BLaER1 (cell line): Measurements from ENCODE around the gene RILP.

Experiments
- H3K27ac ChIP-seq: shearing (Covaris generic); formaldehyde crosslinking; 2 replicates; pipeline ENCODE4 v1.8.1; 2022
- H3K27me3 ChIP-seq: shearing (Covaris generic); formaldehyde crosslinking; 2 replicates; pipeline ENCODE4 v1.8.1; 2022
- H3K36me3 ChIP-seq: shearing (Covaris generic); formaldehyde crosslinking; 2 replicates; pipeline ENCODE4 v1.8.1; 2022
- H3K4me1 ChIP-seq: shearing (Covaris generic); formaldehyde crosslinking; 2 replicates; pipeline ENCODE4 v1.8.1; 2022
- H3K4me2 ChIP-seq: shearing (Covaris generic); formaldehyde crosslinking; 2 replicates; pipeline ENCODE4 v1.8.1; 2022
- H3K4me3 ChIP-seq: shearing (Covaris generic); formaldehyde crosslinking; 2 replicates; pipeline ENCODE4 v1.8.1; 2022
- H3K9ac ChIP-seq: shearing (Covaris generic); formaldehyde crosslinking; 2 replicates; pipeline ENCODE4 v1.8.1; 2022
- H3K9me3 ChIP-seq: shearing (Covaris generic); formaldehyde crosslinking; 2 replicates; pipeline ENCODE4 v1.8.1; 2022
- H4K20me1 ChIP-seq: shearing (Covaris generic); formaldehyde crosslinking; 2 replicates; pipeline ENCODE4 v1.8.1; 2022
- Cebpa-rat ChIP-seq: shearing (Covaris generic); IDR thresholded peaks from 2 replicates; pipeline ENCODE4 v1.8.1; 2022

Gene RILP

GRCh38 chr17:1606352-1606985 is 43.2 kb downstream of the RILP start:
- no peak for TF ChIP-seq Cebpa-rat

DNA sequence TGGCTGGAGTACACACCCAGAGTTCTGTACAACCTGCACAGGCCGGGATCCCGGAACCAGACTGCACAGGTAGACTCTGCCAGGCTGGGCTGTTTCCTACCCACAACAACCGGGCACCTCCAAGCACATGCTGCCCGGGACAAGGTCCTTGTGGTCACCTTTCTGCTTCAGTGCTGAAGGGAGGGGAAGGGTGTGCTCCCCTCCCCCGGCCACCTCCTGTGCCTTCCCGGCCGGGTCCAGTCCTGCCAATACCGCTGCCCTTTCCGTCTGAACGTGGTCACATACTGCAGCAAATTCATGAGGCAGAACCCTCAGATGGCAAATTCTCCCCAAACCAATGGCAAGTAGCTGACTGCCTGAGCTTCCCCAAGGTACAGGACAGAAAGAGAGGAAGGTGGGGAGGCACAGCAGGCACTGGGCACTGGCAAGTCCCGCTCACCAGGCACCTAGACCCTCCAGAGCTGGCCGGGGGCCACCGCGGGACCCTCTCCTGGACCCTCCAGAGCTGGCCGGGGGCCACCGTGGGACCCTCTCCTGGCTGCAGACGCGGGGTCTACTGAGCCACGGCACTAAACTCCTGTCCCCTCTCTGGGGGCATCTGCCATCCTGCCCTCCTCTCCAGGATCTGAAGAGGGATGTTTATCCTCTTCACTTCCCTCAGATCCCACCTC is 43.9 kb downstream of the RILP start:
- Histone ChIP-seq H3K9ac (no peak overlapping the region), H3K27ac (peak overlapping the region; percentile 75)

More at GRCh38 chr17:1606352-1606985, 43.2 kb downstream of the RILP start:
- peak overlapping the region; percentile 48; the same call in 1 of the 2 replicates for H3K9ac ChIP-seq
- H4K20me1 ChIP-seq, result no peaks in the 10 kb centered on the region
- no peaks in the 10 kb centered on the region for H3K27me3 ChIP-seq
- peaks cover 10% of the 10 kb centered on the region for H3K36me3 ChIP-seq
- no peak overlapping the region for H3K4me3 ChIP-seq
- H3K4me2 ChIP-seq, result peak overlapping the region; percentile 85
- peaks cover 11% of the 10 kb centered on the region for H3K9me3 ChIP-seq
- H3K4me1 ChIP-seq, result peaks cover 36% of the 10 kb centered on the region
- H3K27ac ChIP-seq, result peak overlapping the region; percentile 75

DNA sequence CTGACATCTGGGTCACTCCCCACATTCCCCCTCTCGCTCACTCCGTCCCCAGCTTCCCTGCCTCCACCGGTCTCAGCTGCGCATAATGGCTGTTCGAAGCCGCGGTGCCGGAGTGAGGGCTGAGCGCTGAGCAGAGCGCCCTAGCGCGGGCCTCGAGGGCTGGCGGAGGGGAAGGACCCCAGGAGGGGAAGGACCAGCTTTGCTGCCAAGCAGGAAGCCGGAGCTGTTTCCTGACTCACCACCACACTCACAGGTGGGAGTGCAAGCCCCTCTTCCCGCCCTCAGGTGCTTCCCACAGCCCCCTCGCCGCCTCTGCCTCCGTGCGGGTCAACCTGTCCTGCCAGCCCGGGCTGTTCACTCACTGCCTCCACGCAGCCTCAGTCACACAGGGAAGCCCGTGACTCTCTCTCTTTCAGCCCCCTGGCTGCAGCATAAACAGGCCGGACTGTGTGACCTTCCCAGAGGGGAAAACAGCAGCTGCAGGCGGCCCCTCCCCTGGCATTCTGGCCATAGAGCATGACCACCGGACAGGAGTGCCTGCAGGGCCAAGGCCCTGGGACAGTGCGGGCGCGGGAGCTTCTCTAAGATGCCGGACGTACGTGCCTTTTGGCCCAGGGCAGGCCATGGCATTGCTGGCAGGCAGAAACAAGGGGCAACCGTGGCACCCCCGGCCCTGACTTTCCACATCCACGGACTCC is 44.7 kb downstream of the RILP start:
- Histone ChIP-seq H3K4me2 (no peak overlapping the region), H3K9me3 (peaks cover 26% of the 10 kb centered on the region), H4K20me1 (no peaks in the 10 kb centered on the region), H3K4me1 (peaks cover 31% of the 10 kb centered on the region), H3K36me3 (peaks cover 17% of the 10 kb centered on the region), H3K9ac (no peak overlapping the region), H3K4me3 (no peak overlapping the region), H3K27ac (0 out of 2 replicates have a peak overlapping the region, but pooled peaks have one; percentile 26), H3K27me3 (no peaks in the 10 kb centered on the region)
- TF ChIP-seq Cebpa-rat, result no peak

More for the DNA sequence above, 43.9 kb downstream of the RILP start:
- Histone ChIP-seq H3K4me2 (peak overlapping the region; percentile 85; the same call in 1 of the 2 replicates), H3K4me1 (peaks cover 31% of the 10 kb centered on the region), H3K9me3 (peaks cover 17% of the 10 kb centered on the region), H3K27me3 (no peaks in the 10 kb centered on the region), H3K4me3 (no peak overlapping the region), H3K36me3 (peaks cover 17% of the 10 kb centered on the region), H4K20me1 (no peaks in the 10 kb centered on the region)
- no peak for TF ChIP-seq Cebpa-rat

- Histone ChIP-seq H4K20me1 (no peaks in the 10 kb centered on the region), H3K4me3 (peak overlapping the region; percentile 36; the same call in 1 of the 2 replicates), H3K4me1 (peaks cover 16% of the 10 kb centered on the region), H3K9me3 (peaks cover 26% of the 10 kb centered on the region), H3K27ac (no peak overlapping the region), H3K4me2 (no peak overlapping the region), H3K27me3 (no peaks in the 10 kb centered on the region), H3K9ac (no peak overlapping the region), H3K36me3 (peaks cover 17% of the 10 kb centered on the region)
- no peak for TF ChIP-seq Cebpa-rat
Observed at GRCh38 chr17:1601571-1601970, 48.1 kb downstream of the RILP start.

DNA sequence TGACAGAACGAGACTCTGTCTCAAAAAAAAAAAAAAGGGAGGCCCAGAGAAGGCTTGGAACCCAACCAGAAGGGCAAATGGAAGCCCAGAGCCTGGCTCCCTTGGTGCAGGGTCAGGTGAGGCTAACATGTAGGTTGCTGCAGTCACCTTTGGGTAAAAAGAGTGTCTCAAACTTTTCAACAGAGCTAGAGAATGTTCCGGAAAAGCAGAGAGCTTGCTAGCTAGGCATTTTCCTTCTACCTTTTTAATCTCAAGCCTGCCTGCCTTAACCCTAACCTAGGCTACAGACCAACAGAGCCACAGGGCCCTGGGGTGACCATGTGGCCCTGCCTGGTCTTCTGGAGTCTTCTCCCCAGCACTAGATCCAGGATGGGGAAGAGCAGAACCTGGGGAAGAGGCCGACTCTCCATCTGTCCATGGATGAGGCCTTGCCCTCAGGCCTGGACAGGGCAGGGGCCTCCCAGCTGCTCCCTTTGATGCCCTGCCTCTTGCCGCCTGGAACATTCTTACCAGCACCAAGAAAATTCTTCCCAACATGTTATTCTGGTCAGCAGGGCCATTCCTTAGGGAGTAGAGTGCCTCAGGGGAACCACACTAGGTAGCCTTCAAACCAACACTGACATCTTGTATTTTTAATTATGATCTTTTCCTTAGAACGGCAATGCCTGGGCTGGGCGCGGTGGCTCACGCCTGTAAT is 51.1 kb downstream of the RILP start:
- peak overlapping the region; percentile 11; the same call in 1 of the 2 replicates for H3K27ac ChIP-seq
- TF ChIP-seq Cebpa-rat, result no peak

DNA sequence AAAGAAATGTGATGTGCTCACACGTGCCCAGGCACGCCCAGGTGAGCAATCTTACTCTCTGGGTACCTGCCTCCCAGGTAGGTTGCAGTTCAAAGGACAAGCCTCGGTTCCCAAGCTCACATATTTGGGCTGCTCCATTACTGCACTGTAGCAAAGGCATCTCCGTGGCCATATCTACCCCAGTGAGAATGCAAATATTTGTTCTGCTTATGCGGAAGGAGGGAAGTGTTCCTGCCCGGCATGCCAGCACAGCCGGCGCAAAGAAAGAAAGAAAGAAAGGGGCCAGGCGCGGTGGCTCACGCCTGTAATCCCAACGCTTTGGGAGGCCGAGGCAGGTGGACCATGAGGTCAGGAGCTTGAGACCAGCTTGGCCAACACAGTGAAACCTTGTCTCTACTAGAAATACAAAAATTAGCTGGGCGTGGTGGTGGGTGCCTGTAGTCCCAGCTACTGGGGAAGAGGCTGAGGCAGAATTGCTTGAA is 51.8 kb downstream of the RILP start:
- Histone ChIP-seq H3K27me3 (no peaks in the 10 kb centered on the region), H3K9me3 (peaks cover 26% of the 10 kb centered on the region), H3K9ac (no peak overlapping the region), H3K4me3 (no peak overlapping the region), H3K4me1 (peaks cover 39% of the 10 kb centered on the region), H4K20me1 (no peaks in the 10 kb centered on the region), H3K4me2 (no peak overlapping the region), H3K36me3 (peaks cover 17% of the 10 kb centered on the region), H3K27ac (no peak overlapping the region)
- TF ChIP-seq Cebpa-rat, result no peak

More for the DNA sequence above, 51.1 kb downstream of the RILP start:
- Histone ChIP-seq H3K9ac (no peak overlapping the region), H3K4me3 (no peak overlapping the region), H3K4me1 (peaks cover 33% of the 10 kb centered on the region), H3K4me2 (no peak overlapping the region), H4K20me1 (no peaks in the 10 kb centered on the region), H3K27me3 (no peaks in the 10 kb centered on the region), H3K36me3 (peaks cover 17% of the 10 kb centered on the region), H3K9me3 (peaks cover 26% of the 10 kb centered on the region)
